Thyroid gland (tissue), 4 donors: ENCODE measurements around the gene PJA1. TPM values are rescaled to one million over a fixed set of nuclear protein-coding genes. Genes with fewer than 3 reads are reported as not detected.

Source experiments
- DNase-seq, 2 donors: peaks; one replicate each; pipeline ENCODE4 v3.0.0-alpha.2; 2019
- H3K27ac ChIP-seq, 3 donors: fragments of 200-600 bp; sonication (generic); 1 replicate in 2 of 3; 2 replicates in 1 of 3; pipeline ENCODE4 v1.5.1; 2016 to 2019; ENCODE audit warnings: mild to moderate bottlenecking in 1 of 3, moderate library complexity in 1 of 3
- H3K27me3 ChIP-seq: fragments of 200-600 bp; sonication (generic); one replicate; pipeline ENCODE4 v1.5.1; 2019
- H3K36me3 ChIP-seq, 2 donors: fragments of 200-600 bp; sonication (generic); one replicate each; pipeline ENCODE4 v1.5.1; 2016 to 2019
- H3K4me1 ChIP-seq, 2 donors: fragments of 200-600 bp; sonication (generic); one replicate each; pipeline ENCODE4 v1.5.1; 2017 to 2019
- H3K4me3 ChIP-seq, 3 donors: fragments of 200-600 bp; sonication (generic); replicated peaks in 1 of 3; 1 replicate in 2 of 3; 2 replicates in 1 of 3; pipeline ENCODE4 v1.5.1; 2016; ENCODE audit warnings: mild to moderate bottlenecking in 1 of 3
- H3K9me3 ChIP-seq: fragments of 200-600 bp; sonication (generic); one replicate; pipeline ENCODE4 v1.5.1; 2017
- CTCF ChIP-seq, 6 experiments: fragments of 200-600 bp in 3 of 6; fragments of 450-650 bp in 3 of 6; sonication (generic) in 3 of 6; IDR thresholded peaks; one replicate each; pipeline ENCODE4 v1.5.1; 2016 to 2019; ENCODE audit warnings: antibody characterized with exemption in 6 of 6, mild to moderate bottlenecking in 2 of 6, inconsistent platforms in 1 of 6, moderate library complexity in 1 of 6
- POLR2A ChIP-seq, 2 donors: fragments of 450-650 bp; IDR thresholded peaks; one replicate each; pipeline ENCODE4 v1.6.1; 2017; ENCODE audit warnings: antibody characterized with exemption in 2 of 2, mild to moderate bottlenecking in 2 of 2, moderate library complexity in 1 of 2
- WGBS, 2 donors: methylation state at CpG; one replicate each; pipeline ENCODE4 v1.1.5; 2017; 5-methylcytosine and 5-hydroxymethylcytosine counted together
- intact Hi-C: fragments of 100-400 bp; cut with DNase I; formaldehyde crosslinking; loops from one replicate; pipeline ENCODE4 v1.15.1; 2023
- total RNA-seq, 4 donors: library from RNA; depleted of rRNA; stranded (reverse); fragments of >200 nt; gene quantifications; one replicate each; pipeline ENCODE4 v1.2.3, GENCODE V29; 2016

PJA1 gene
- total RNA-seq, 4 donors from 2014 or later, result 29.7 to 60.0 (median 50.1) TPM

DNA sequence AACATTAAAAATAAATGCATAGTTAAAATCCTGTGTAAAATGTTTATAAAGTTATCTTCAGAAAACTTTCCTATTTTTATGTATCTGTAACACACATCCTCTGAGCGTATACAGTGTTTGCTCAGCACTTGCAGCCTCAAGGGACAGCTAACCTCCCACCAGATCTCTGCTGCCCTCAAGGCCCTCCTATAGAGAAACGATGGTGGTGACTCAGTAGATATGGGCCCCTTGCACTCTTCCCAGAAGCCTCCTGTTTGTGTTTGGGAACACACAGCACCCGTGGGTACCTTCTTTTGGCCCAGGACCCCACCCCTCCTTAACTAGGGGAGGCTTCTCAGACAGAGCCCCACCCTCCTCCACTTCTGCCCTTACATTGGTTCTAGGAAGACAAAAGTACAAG is 26.7 kb downstream of the PJA1 start:
- Histone ChIP-seq H3K27me3 (no peaks in the 10 kb centered on the region), H3K27ac (no peak overlapping the region), H3K4me1 (peaks cover 0 to 22% of the 10 kb centered on the region in 2 donors), H3K4me3 (no peak overlapping the region), H3K9me3 (no peaks in the 10 kb centered on the region), H3K36me3 (no peaks in the 10 kb centered on the region)
- DNase-seq, result no peak
- intact Hi-C loops, result loop anchor here (10.0 kb wide), 1 partner anchor 314 kb away; the partner anchor contains the start of gene EFNB1
- TF ChIP-seq CTCF (IDR thresholded peaks at IDR 0.05), result no peak
- no peak for TF ChIP-seq POLR2A (IDR thresholded peaks at IDR 0.05)
- 67 to 68% methylated on average over 3 of the region's 3 CpGs for WGBS, 2 donors

- H3K27ac ChIP-seq, result peak overlapping the region in 2 of 3 donors; percentile 68 to 73
- no peak for TF ChIP-seq POLR2A (IDR thresholded peaks at IDR 0.05)
- no peak for TF ChIP-seq CTCF (IDR thresholded peaks at IDR 0.05)
Measured at GRCh38 chrX:69138118-69138390, 27.2 kb downstream of the PJA1 start.

DNA sequence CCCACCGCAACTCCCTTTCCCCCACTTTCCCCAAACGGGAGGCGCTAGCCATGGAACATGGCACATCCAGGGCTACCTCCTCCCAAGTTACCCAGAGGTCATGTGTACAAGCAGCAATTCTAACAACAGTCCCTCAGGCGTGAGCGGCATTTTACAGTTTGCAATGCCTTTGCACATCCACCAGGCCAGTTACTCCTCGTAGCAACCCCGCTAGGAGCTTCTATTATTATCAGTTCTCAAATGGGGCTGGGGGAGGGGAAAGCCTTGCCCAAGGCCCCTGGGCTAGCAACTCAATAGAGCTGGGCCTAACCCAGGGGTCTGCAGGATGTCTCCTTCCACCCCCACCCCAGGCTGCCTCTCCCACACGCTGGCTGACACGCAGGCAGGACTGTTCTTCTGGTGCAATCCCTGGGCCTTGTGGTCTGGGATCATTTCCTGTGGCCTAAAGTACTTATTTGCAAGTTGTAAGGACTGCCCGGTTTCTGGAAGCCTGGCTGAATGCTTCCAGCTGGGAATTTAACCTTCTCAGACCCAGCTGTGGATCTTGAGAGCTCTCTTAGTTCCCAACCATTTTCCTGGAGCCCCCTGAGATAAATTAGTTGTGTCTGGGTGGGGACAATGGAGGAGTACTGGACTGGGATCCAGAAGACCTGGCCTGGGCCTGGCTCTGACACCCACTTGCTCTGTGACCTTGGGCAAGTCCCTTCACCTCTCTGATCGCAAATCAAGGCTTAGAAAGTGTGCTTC is 27.7 kb downstream of the PJA1 start:
- peak; percentile 32 to 35 for DNase-seq
- H3K4me1 ChIP-seq, result peaks cover 0 to 23% of the 10 kb centered on the region in 2 donors
- no peaks in the 10 kb centered on the region for H3K36me3 ChIP-seq
- H3K27ac ChIP-seq, result peak overlapping the region; percentile 68 to 78 (median 73)
- H3K27me3 ChIP-seq, result no peaks in the 10 kb centered on the region
- TF ChIP-seq POLR2A (IDR thresholded peaks at IDR 0.05) (no peak), CTCF (IDR thresholded peaks at IDR 0.05) (no peak)
- no peaks in the 10 kb centered on the region for H3K9me3 ChIP-seq
- H3K4me3 ChIP-seq, result no peak overlapping the region
- WGBS, 2 donors, result 5 to 39% methylated on average over 6 to 7 of the region's 11 CpGs
- intact Hi-C loops, result loop anchor here (10.0 kb wide), 1 partner anchor 313 kb away; the partner anchor contains the start of gene EFNB1

More at GRCh38 chrX:69138118-69138390, 27.2 kb downstream of the PJA1 start:
- no peaks in the 10 kb centered on the region for H3K9me3 ChIP-seq
- WGBS, 2 donors, result 25 to 28% methylated on average over 1 to 2 of the region's 2 CpGs
- intact Hi-C loops, result loop anchor here (10.0 kb wide), 1 partner anchor 313 kb away; the partner anchor contains the start of gene EFNB1
- H3K4me3 ChIP-seq, result no peak overlapping the region
- H3K27me3 ChIP-seq, result no peaks in the 10 kb centered on the region
- H3K36me3 ChIP-seq, result no peaks in the 10 kb centered on the region
- H3K4me1 ChIP-seq, result peaks cover 0 to 23% of the 10 kb centered on the region in 2 donors
- peak in 1 of 2 donors; percentile 27 for DNase-seq

DNA sequence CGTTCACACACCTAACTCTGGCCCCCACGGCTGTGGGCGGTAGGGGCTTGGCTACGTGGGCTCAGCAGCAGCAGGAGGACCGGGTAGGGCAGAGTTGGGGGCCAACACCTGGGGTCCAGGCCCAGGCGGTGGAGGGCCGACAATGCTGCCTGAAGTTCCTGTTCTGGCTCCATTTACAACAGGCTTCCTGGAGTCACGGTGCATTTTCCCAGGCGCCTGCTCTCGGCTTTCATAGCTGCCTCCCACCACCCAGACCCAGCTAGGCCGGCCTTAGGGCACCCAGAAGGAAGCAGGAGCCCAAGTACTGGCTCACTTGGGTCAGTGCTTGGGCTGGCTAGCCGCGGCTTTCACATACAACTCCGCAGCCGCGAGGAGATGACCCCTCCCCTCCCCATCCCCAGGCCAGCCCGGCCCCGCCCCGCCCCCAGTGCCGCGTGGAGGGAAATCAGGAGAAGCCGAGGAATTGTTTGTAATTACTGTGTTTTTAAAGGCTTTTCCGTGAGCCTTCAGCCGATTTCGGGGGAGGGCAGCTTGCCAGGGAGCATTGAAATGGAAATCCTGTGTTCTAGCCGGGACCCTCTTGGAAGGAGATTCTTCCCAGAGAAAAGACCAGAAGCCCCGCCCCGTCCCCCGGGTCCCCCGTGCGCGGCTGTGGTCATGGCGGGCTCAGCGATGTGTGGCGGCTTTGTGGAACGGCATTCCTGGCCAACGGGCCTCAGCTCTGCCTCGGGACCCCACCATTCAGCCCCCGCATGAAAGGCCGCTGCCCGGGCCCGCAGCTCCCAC is 28.5 kb downstream of the PJA1 start:
- 0 to 24% methylated on average over 10 to 13 of the region's 42 CpGs for WGBS, 2 donors
- intact Hi-C loops, result loop anchor here (10.0 kb wide), 1 partner anchor 312 kb away; the partner anchor contains the start of gene EFNB1
- Histone ChIP-seq H3K27me3 (no peaks in the 10 kb centered on the region), H3K27ac (peak overlapping the region; percentile 68 to 78 (median 73)), H3K36me3 (no peaks in the 10 kb centered on the region), H3K4me3 (peak overlapping the region in 1 of 3 donors; percentile 8), H3K9me3 (no peaks in the 10 kb centered on the region), H3K4me1 (peaks cover 0 to 23% of the 10 kb centered on the region in 2 donors)
- DNase-seq, result peak; percentile 69 to 70
- no peak for TF ChIP-seq CTCF (IDR thresholded peaks at IDR 0.05)
- no peak for TF ChIP-seq POLR2A (IDR thresholded peaks at IDR 0.05)
